ENCODE data around the gene NTN4.
"Not testable (repeated sequence)": the region's sequence is repeated elsewhere in the genome, so short reads cannot be mapped to it uniquely, and the experiment has no call there.

The NTN4 gene

DNA sequence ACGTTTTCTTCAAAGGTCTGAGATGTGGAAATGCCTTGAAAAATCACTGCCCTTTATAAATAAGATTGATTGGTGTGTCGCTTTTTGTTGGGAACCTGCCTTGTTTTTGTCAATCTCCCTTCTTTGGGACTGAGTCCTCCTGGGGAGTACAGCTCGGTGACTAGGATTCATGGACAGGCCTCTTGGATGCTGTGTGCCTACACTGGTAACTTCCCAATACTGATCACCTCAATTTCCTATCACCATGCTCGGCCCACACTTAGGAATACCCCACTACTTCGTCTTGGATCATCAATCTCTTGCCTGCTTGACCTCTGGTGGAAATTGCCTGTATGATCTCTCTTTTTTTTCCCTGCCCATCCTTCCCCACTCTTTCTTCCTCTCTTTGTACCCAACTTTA is 34.2 kb downstream of the NTN4 start:
- no peak for DNase-seq (ENCODE audit: low read depth in 2 of 3, low spot score in 2 of 3)

DNA sequence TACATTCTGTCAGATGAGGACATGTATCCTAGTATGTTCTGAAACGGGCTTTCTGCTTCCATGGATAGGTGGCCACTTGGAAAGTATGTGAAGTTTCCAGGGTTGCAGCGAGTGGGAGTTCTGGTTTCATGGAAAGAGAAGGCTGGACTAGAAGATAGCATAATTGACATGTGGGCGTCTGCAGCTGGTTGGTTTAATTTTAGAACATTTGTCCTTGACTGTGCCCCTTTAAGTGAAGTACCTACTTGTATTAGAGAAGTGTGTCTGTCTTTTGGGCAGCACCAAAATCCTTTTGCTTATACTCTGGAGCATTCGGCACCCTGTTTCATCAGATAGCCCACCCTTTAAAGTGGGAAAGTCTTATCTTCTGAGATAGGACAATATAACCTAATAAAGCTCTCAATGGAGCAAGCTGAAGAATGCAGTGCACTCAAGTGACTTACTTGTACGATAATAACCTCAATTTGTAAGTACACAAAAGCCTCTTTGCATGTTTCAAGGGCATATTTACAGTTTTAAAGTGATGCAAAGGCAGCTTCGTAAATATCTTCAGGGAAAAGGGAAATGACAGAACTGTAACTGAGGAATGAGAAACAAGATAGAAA is 35.2 kb downstream of the NTN4 start:
- no peak for DNase-seq (ENCODE audit: low read depth in 2 of 3, low spot score in 2 of 3)

DNA sequence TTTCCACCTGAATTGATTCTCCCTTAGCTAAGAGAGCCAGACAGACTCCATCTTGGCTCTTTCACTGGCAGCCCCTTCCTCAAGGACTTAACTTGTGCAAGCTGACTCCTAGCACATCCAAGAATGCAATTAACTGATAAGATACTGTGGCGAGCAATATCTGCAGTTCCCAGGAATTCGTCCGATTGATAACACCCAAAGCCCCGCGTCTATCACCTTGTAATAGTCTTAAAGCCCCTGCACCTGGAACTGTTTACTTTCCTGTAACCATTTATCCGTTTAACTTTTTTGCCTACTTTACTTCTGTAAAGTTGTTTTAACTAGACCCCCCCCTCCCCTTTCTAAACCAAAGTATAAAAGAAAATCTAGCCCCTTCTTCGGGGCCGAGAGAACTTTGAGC is 44.5 kb downstream of the NTN4 start:
- not testable (repeated sequence) for DNase-seq (ENCODE audit: low read depth in 2 of 3, low spot score in 2 of 3)

DNA sequence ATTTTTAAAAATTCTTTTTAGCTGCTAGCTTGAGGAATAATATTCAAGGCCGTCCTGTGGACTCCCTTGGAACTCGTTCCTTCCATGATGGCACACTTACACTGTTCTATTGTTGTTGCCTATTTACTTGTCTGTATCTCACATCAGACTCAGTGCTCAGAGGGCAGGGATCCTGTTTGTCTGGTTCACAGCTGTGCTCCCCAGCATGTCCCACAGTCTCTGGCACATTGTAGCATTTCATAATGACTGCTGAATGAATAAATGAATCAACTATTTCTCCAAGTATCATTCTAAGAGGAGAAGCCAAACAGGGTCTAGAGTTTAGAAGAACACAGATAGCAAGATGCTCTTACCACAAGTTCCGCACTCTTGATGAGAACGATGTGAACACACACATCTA is 48.0 kb downstream of the NTN4 start:
- DNase-seq (ENCODE audit: low read depth in 2 of 3, low spot score in 2 of 3) = no peak

DNA sequence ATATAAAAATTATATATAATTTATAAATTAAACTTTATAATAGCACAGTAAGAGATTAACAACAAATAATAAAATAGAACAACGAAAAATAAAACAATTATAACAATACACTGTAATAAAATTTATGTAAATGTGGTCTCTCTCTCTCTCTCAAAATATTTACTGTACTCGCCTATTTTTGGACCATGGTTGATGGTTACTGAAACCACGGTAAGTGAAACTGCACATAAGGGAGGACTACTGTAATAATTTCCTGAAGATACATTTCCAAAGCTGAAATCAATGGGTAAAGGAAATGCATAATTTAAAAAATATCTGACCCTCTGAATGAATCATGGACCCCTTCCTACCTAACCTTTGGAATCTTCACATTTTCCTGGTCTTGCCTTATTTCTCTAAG is 48.9 kb downstream of the NTN4 start:
- no peak for DNase-seq (ENCODE audit: low read depth in 2 of 3, low spot score in 2 of 3)

DNA sequence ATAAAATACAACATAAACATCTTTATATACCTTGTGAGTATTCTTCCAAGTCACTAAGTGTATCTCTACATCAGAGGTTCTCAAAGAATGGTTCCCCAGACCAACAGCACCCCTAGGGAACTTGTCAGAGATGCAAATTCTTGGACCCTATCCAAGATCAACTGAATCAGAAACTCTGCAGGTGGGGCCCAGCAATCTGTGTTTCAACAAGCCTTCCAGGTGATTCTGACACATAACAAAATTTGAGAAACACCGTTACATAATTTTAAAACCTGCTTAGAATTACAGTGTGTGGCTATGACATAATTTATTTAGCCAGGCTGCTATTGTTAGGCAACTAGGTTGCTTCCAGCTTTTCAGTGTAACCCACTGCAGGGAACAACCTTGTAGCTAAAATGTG is 49.8 kb downstream of the NTN4 start:
- no peak for DNase-seq (ENCODE audit: low read depth in 2 of 3, low spot score in 2 of 3)

DNA sequence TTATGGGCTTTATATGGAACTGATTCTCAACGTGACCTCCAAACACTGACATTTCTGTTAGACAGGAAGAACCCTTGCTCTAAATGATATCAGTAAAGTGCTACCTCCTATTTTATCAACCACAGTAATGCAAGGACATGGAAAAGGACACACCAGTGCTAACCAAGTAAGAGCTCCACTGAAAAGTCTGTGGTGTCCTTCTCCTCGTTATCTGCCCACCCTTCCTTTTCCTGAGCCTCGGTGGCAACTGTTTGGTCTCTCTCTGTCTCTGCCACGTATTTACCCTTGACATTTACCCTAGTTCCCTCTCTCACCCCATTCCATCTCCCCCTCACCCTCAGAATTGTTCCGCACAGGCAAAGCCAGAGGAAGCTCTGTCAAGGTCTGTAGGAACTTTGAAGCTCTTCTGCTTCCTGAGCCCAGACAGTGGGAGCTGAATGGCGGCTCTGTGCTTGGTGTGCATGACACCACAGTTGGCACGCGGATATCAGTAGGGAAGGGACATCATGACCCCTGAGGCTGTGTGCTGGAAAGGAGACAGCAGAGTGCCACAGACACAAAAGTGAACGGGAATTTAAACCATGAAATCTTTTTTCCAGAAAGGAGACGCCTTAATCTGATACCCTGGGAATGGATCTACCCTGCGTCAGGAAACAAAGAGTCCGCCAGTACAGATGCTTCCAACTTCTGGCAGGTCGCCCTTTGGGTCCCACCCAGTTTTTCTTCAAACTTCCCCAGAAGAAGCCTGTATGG is 50.8 kb downstream of the NTN4 start:
- no peak for DNase-seq (ENCODE audit: low read depth in 2 of 3, low spot score in 2 of 3)

DNA sequence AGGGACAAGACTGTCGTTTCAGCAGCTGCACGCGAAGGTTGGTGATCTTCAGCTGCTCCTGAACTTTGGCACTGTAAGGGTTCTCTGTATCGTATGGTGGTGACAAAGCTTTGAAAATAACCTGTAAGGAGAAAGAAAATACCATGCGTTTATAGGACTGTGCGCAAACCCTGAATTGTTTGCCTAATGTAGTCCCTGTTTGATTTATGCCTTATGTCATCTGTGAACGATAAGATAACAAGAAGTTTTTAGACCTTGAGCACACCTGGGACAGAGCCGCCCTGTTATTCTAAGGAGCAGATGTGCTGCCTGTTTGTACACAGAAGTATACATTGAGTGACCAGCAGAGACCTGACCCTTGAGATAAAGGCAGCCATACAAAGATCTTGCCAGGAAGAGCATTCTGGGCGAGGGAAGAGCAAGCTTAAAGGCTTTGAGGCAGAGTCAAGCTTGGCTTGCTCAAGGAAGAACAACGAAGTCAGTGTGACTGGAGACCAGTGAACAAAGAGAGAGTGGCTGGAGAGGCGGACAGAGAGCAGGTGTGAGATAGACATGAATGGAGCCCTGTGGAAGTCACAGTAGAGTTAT is 52.4 kb downstream of the NTN4 start:
- DNase-seq (ENCODE audit: low read depth in 2 of 3, low spot score in 2 of 3) = no peak

DNA sequence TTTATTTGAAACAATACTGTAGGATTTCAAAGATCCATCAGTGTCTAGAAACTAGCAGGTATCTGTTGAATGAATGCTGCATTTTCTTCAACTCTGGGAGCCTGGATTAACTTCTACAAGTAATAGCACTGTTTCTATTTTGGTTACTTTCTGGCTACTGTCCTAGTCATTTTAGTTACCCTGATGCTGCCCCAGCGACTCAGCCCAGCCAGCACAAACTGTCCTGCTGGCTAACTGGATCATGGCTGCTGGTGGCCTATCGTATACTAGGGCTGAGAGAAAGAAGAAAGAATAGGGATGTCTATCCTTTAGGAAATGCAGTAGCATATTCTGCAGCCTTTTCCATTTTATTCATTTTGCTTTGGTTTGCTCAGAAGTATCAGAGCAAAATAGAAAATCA is 53.9 kb downstream of the NTN4 start:
- no peak for DNase-seq (ENCODE audit: low read depth in 2 of 3, low spot score in 2 of 3)

DNA sequence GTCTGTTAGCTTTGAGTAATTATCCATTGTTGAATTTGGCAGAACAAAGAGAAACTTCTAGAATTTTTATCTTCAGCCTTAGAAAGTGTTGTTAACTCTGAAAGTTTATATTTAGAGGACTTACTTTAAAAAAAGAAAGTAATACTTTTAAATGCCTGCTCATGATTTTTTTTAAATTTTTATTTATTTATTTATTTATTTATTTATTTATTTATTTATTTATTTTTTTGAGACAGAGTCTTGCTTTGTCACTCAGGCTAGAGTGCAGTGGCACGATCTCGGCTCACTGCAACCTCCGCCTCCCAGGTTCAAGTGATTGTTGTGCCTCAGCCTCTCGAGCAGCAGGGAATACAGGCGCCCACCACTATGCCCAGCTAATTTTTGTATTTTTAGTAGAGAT is 54.8 kb downstream of the NTN4 start:
- not testable (repeated sequence) for DNase-seq (ENCODE audit: low read depth in 2 of 3, low spot score in 2 of 3)

DNA sequence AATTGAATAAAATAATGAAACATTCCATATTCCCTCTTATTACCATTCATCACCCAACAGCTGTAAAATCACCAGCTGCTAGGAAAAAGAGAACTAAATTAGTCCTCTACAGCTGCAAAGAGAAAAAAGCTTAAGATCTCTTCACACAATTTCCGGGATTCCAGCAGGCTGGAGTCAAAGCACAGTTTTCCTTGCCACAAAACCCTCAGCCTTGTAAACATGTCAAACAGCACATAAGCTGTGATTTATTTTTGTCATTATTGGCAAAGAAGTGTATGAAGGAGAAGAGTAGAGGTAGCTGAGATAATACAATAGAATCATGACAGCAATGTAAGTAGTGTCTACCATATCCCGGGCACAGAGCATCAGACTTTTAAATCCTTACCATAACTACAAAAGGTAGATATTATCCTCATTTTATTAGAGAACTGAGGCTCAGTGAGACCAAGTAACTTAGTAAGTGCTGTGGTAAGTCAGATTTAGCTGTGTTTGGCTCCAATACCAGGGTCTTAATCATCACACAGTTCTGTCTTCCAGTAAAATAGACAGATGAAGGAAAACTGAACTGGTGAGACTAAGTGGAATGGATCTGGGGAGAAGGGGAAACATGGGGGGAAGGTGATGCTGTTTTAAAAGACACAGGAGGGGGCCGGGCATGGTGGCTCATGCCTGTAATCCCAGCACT is 57.3 kb downstream of the NTN4 start:
- no peak for DNase-seq (ENCODE audit: low read depth in 2 of 3, low spot score in 2 of 3)

DNA sequence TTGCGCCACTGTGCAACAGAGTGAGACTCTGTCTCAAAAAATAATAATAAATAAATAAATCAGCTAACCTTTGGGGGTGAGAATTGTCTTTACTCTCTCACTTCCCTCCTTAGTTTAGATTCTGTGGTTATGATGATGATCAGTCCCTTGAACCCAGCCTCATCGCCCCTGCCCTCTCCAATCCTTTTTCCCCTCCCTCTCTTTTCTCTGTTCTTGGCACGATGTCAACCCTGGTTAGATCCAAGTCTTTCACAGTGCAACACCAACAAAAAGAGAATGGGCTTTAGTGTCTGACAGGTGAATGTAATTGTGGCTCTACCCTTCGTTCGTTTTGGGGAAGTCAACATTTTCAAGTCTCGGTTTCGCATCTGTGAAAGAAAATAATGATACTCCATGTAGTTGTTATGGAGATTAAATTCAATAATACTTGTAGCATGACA is 59.0 kb downstream of the NTN4 start:
- DNase-seq (ENCODE audit: low read depth in 2 of 3, low spot score in 2 of 3) = no peak

DNA sequence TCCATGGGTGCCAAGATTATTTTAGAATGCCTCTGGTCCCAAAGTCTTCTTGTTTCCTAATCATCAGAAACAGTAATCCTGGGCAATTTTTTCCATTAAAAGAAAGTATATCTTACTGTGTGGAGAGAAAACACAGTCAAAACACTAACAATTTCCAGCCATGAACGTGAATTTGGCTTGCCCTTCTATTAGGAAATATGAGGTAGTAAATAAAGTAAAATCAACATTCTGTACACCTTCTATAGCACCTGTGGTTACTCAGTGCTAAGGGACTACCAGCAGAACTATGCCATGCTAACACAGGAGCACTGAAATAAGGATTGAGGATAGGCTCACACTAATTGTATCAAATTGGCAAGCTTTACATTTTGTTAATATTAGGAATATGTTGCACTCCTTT is 60.1 kb downstream of the NTN4 start:
- DNase-seq (ENCODE audit: low read depth in 2 of 3, low spot score in 2 of 3) = no peak

DNA sequence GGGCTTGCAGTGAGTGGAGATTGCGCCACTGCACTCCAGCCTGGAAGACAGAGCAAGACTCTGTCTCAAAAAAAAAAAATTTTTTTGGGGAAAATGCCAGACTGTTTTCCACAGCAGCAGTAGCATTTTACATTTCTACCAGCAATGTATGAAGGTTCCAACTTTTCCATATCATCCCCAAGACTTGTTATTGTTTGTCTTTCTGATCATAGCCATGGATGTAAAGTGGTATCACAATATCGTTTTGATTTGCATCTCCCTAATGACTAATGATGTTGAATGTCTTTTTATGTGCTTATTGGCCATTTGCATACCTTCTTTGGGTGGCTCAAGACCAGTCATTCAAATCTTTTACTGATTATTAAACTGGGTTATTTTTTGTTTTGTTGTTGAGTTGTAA is 63.7 kb downstream of the NTN4 start:
- DNase-seq (ENCODE audit: low read depth in 2 of 3, low spot score in 2 of 3) = no peak

DNA sequence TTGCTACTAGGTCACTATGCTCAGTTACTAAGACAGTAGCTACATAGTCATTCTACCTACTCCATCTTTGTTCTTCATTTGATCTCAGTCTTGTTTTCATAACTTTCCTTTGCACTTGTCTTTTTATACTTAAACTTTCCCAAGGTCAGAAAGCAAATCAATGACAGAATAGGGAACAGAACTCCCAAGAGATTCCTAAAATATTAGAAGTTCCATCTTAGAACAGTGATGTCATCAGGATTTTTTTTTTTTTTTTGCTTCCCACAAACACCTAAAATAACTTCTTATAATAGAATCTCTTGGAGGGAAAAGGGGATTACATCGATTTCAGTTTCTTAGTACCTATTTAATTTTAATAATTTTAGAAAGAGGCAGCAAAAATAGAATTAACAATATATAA is 65.8 kb downstream of the NTN4 start:
- no peak for DNase-seq (ENCODE audit: low read depth in 2 of 3, low spot score in 2 of 3)

DNA sequence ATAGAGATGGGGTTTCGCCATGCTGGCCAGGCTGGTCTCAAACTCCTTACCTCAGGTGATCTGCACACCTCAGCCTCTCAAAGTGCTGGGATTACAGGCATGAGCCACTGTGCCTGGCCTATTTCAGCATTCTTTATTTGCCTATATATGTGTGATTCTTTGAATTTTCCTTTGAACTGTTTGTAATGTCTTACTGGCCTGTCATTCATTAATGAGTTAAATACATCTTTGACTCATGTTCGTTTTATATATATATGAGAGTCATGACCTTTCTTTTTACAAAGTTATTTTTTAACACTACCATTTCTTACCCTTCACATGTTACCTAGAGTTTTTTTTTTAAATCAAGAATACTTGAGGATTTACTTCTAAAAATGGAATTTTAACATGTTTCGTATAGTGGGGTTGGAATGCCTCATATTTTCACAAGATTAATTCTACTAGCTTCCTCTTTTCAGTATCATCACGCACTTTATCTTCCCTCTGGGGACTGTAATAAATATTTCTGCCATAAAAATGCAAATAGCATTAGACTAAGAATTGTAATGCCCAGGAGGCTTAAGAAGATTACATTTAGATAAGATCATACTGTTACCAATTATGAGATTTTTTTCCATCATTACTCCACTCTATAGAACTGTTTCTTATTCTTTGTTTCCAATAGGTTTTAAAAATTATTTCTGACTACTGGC is 66.7 kb downstream of the NTN4 start:
- DNase-seq (ENCODE audit: low read depth in 2 of 3, low spot score in 2 of 3) = no peak

DNA sequence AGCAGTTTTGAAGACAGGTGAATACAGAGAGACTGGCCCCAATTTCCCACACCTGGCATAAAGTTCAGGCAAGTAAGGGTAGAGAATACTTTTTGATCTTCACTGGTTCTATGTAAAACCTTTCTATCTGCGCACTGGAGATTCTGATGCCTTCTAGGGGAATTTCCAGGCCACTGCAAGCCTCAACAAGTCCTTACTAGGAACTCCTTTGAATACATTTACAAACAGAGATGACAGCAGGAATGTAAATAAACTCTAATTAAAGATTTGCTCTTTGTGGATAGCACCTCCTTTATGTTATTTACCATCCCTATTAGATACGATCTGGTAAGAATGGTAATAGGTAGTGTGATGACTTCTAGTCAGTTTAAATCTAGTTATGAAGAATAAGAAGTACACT is 69.2 kb downstream of the NTN4 start:
- no peak for DNase-seq (ENCODE audit: low read depth in 2 of 3, low spot score in 2 of 3)

DNA sequence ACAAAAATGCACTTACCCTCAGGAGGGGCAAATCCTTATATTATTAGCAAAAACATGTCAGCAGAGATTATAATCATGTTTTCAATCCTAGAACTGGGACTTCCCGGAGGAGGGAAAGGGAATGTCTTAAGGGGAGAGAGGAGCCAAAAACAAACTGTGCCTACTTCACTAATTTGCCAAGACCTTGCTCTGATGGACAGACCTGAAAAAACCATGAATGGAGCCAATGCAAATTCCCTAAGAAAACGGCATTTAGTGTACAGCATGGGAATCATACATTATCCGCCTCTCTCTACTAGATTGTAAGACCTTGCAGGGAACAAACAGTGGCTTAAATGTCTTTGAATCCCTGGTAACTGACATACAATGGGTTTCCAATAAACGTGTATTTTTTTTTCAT is 70.4 kb downstream of the NTN4 start:
- DNase-seq (ENCODE audit: low read depth in 2 of 3, low spot score in 2 of 3) = no peak

DNA sequence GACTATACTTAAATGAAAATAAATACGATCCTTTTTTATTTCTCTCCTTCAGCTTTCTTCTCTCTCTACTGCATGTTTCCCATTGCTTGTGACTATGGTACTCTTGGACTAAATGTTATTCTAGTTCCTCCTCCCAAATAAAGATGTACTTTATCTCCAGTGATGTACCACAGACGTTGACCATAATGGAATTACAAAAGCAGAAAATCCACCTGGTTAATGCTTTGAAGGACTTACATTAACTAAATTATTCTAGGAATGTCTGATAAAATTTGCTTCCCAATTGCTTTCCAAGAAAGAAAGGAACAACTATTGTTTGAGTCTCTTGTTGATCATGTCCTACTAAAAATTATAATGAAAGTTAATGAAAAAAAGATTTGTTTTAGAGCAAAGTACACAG is 71.8 kb downstream of the NTN4 start:
- no peak for DNase-seq (ENCODE audit: low read depth in 2 of 3, low spot score in 2 of 3)

DNA sequence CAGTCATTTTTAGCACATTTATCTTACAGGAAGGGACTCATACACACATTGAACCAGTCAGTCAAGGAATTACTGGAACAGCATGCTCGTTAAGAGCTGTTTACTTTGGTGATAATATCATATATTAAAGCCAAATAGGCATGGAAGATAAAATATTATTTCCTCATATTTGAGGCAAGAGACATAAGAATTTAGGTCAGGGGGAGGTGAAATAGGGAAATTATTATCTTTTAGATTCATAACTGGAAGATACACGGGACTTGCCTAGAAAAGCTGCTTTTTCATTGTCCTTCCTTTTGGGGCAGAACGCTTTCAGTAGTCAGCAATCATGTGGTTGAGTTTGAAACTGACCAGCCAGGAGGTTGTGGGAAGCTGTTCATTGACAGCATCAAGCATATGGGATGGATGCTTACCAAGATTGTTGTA is 72.5 kb downstream of the NTN4 start:
- no peak for DNase-seq (ENCODE audit: low read depth in 2 of 3, low spot score in 2 of 3)

DNA sequence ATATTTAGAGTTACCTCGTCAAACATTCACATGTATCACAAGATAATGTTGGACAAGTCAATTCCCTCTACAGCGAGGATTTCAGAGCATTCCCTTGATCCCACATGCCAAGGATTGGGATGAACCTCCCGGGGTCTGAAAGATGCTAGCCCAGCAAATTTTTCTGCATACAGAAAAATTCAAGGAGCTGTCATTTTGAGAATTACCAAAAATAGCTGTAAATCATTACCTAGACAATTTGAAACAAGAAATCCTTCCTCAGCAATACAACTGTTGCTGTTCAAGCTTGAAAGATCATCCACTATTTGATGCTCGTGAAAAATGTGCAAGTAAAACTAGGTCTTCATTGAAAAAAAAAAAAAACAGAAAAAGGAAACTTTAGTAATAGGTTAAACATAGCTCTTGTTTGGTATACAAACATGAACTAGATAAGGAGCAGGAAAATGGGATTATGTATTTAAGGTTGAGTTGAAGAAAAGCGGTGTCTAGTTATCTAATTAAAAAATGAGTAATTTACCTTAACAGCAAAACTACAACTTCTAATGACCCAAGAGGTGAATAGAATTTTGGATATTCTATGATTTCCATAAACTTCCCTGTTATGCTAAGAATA is 73.1 kb downstream of the NTN4 start:
- DNase-seq (ENCODE audit: low read depth in 2 of 3, low spot score in 2 of 3) = no peak
